HG02973 (cell line): ENCODE results near the gene CORO2B.

Experiments used
- ATAC-seq: cut with Tn5 transposase; IDR thresholded peaks from one replicate; pipeline ENCODE4 v1.9.1; 2021; ENCODE audit warnings: moderate library complexity; ENCODE audit not compliant: unreplicated experiment

The CORO2B gene

DNA sequence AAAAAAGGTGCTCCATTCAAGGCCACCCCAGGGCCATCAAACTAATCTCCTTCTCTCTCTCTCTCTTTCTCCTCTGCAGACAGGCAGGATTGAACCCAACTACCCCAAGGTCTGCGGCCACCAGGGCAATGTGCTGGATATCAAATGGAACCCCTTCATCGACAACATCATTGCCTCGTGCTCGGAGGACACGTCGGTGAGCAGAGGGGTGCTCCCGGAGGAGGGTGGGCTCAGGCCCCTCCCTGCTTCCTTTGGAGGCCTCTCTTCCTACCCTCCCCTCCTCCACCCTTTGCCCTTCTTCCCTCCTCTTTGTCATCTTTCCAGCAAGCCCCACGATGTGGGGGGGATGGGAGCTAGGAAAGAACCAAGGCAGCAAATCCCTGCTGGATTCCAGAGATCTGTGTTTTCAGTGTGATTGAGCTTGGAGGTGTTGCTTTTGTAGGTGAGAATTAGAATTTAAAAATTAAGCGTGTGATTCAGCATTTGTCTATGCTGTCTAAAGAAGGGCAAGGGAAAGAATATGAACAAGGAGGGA is 116.3 kb downstream of the CORO2B start:
- ATAC-seq: no peak

- no peak for ATAC-seq
Observed at GRCh38 chr15:68696414-68697363, 117.9 kb downstream of the CORO2B start.

DNA sequence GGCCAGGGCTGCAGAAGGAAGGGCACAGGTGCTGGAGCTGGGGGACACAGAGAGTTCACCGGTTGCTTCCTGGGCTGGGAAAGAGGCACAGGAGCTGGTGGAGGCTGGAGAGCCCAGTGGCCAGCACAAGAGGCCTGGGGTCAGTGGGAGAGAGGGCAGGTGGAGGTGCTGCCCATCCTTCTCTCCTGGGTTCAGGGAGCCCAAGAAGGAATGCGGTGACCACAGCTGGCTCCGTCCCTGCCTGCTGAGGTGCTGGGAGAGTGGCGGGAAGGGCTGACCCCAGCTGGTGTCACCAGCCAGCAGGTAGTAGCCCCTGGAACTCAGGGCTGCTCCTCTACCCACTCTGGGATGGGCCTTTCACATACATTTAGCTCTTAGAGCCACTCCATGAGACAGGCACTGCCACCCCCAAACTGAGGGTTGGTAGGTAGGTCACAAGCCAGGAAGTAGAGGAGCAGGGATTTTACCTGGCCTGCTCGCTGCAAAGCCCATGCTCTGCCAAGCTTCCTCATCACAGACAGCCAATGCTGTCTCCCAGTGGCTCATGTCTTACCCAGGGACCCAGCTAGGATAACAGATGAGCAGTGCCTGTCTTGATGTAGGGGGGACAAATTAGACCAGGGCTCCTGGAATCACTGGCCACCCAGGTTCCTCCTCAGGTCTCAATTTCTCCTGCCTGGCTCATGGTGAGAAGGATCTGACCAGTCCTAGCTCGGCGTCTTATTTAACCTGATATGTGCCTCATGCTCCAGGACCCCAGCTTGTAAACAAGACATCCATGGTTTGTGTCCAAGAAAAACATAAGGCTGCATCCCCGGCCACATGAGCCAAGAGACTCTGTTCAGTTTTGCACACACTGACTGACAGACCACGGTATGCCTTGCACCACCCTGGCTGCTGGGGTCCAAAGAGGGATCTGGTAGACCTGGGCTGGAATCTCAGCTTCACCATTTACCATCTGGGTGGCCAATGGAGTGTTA is 119.2 kb downstream of the CORO2B start:
- no peak for ATAC-seq

- ATAC-seq: no peak
Observed at GRCh38 chr15:68698708-68699107, 119.9 kb downstream of the CORO2B start.

- no peak for ATAC-seq
Observed at GRCh38 chr15:68699124-68699880, 120.5 kb downstream of the CORO2B start.

DNA sequence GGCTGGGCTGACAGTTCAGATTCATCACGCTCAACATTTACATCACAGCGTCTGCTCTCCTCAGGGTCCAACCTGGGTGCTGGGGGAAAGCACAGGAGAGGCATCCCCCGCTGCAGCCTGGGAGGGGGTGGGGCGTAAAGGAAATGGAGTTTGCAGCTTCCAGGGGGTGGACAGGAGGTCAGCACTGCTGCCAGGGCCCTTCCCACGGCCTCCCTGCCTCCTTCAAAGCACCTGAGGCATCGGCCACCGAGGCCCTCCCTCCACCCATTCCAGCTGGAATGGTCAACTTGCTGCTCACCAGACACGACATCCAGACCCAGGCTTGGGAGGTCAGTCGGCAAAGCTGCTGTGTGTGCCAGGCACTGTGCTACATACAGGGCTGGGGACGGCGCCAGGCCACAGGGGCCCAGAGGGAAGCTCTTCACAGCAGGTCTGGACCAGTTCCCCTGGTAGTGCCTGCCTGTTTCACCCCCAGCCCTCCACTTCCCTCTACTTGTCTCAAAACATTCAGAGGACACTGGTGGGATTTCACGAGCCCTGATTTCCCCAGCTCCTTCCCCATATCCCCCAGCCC is 121.2 kb downstream of the CORO2B start:
- no peak for ATAC-seq

DNA sequence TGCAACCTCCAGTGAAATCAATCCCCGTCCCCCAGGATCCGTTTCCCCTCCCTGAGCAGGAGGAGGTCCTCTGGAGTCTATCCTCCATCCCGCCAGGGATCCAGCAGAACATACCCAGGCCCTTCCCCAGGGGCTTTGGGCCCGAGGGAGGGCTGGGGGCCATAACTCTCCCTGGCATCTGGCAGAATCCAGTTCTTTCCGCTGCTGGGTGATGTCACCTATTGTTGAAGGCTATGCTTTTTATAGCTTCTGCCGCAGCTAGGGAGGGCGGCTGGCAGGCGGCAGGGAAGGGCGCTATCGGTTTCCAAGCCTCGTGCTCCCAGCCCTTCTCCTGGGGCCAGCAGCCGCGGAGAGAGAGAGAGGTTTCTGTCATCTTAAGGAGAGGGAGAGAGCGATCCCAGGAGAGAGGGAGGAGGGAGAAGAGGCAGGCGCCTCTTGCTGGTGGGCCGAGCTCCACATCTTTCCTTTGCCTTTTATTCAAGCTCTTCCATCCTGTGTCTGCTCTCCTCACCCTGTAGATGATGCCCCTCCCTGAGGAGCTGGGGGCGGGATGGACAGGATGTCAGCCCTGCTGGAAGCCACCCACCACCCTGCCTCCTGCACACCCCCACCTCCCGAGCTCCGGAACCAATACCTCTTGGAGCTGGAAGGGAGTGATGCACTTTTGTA is 121.8 kb downstream of the CORO2B start:
- ATAC-seq: no peak

GRCh38 chr15:68701886-68702285 is 123.1 kb downstream of the CORO2B start:
- no peak for ATAC-seq

DNA sequence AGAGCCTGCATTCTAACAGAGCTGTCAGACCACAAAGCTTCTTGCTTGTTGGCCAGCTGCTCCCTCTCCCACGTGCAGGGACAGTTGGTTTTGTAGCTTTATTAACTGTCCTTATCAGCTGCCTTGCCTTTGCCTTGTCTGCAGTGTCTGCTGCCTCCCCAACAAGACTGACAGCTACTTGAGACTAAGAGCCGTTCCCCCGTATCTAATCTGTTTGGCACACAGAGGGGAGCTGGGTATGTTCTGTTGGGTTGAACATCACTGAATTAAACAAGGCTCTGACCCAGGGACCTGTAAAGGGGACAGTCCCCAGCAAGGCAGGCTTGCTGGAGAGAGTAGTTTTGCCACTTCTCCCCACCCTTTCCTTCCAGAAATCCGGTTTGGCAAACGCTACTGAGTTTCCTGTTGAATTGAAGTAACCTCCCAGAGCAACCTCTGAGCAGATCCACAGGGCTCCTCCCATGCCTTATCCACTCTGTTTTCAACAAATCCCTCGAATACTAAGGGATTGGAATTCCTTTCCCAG is 125.8 kb downstream of the CORO2B start:
- ATAC-seq: no peak

- no peak for ATAC-seq
Observed at GRCh38 chr15:68706256-68706655, 127.5 kb downstream of the CORO2B start.

DNA sequence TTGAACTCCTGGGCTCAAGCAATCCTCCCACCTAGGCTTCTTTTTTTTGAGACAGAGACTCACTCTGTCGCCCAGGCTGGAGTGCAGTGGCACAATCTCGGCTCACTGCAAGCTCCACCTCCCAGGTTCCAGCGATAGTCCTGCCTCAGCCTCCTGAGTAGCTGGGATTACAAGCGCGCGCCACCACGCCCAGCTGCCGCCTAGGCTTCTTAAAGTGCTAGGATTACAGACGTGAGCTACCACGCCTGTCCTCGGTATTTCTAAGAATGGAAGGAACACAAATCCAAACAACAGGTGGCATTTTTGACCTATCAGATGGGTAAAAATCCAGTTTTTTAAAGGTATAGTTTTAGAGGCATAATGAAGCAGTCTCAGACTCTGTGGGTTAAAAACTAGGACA is 128.1 kb downstream of the CORO2B start:
- ATAC-seq: no peak

GRCh38 chr15:68707386-68707785 is 128.6 kb downstream of the CORO2B start:
- ATAC-seq: no peak

DNA sequence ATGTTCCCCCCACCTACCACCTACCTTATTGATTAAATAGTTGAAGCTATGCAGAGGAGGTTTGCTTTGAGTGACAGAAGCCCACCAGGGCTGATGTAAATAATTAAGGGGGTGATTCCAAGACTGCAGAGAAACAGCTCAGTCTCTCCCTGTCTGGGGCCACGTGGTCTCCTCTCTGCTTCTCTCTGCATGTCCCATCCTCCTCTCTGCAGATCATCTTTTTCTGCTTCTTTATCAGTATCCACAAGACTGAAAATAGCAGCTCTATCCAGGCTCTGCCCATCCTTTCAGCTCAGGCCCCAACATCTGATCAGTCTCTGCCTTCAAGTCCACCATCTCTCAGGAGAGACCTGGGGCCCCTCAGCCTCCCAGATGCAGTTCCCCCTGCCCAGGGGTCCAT is 131.1 kb downstream of the CORO2B start:
- ATAC-seq: no peak

- no peak for ATAC-seq
Observed at GRCh38 chr15:68710536-68710935, 131.7 kb downstream of the CORO2B start.

DNA sequence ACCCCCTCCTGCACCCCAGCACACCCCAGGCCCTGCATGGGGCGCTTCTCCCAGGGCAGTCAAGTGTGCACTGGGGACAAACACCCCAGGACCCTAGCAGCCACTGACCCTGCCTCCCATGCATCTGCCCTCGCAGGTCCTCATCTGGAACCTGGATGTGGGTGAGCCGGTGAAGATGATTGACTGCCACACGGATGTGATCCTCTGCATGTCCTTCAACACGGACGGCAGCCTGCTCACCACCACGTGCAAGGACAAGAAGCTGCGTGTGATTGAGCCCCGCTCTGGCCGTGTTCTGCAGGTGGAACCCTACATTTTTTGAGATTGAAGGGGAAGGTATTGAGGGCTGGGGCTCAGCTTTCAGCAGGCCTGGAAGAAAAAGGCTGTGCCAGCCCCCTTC is 132.6 kb downstream of the CORO2B start:
- ATAC-seq: no peak

DNA sequence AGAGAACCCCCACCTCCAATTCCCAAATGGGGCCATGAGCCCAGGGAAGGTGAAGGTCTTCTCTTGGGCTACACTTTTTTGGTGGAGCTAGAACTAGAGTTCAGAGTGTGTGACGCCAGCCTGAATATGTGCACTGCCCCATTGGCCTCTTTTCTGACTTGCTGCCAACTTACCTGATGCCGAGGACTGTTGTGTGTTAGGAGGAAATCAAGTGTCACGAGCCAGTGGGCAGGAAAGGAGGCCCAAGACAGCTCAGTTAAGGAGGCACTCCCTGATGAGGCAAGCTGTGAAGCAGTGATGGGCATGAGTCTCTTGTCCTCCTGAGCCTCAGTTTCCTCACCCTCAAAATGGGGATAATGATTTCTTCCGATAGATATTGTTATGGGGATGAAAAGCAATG is 134.1 kb downstream of the CORO2B start:
- no peak for ATAC-seq

DNA sequence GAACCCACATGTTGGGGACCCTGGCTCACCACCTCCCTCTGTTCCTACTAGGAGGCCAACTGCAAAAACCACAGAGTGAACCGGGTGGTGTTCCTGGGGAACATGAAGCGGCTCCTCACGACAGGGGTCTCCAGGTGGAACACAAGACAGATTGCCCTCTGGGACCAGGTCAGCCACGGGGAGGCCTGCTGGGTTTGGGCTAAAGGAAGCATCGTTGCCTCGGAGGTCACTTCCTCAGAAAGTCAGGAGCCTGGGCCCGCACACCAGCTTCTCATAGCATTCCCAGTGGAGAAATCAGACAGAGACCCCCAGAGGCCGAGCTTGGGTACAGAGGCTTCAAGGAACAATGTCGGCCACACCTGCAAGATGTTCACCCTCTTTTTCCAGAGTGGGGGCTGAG is 135.1 kb downstream of the CORO2B start:
- ATAC-seq: no peak

- ATAC-seq: no peak
Observed at GRCh38 chr15:68715111-68715510, 136.3 kb downstream of the CORO2B start.

GRCh38 chr15:68717951-68718350 is 139.2 kb downstream of the CORO2B start:
- no peak for ATAC-seq
